AG20443 (cell line): Measurements from ENCODE around the gene STON2.
"Not testable (repeated sequence)": the region's sequence is repeated elsewhere in the genome, so short reads cannot be mapped to it uniquely, and the experiment has no call there.

Experiments
- DNase-seq: peaks from one replicate; pipeline ENCODE4 v3.0.0; 2012; ENCODE audit warnings: low spot score, mixed read lengths

Gene STON2, protein sequence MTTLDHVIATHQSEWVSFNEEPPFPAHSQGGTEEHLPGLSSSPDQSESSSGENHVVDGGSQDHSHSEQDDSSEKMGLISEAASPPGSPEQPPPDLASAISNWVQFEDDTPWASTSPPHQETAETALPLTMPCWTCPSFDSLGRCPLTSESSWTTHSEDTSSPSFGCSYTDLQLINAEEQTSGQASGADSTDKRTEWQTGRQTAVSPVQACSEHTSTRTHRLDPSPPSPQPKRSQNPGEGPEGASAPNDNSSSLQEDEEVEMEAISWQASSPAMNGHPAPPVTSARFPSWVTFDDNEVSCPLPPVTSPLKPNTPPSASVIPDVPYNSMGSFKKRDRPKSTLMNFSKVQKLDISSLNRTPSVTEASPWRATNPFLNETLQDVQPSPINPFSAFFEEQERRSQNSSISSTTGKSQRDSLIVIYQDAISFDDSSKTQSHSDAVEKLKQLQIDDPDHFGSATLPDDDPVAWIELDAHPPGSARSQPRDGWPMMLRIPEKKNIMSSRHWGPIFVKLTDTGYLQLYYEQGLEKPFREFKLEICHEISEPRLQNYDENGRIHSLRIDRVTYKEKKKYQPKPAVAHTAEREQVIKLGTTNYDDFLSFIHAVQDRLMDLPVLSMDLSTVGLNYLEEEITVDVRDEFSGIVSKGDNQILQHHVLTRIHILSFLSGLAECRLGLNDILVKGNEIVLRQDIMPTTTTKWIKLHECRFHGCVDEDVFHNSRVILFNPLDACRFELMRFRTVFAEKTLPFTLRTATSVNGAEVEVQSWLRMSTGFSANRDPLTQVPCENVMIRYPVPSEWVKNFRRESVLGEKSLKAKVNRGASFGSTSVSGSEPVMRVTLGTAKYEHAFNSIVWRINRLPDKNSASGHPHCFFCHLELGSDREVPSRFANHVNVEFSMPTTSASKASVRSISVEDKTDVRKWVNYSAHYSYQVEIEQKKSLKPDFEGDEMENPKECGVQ

DNA sequence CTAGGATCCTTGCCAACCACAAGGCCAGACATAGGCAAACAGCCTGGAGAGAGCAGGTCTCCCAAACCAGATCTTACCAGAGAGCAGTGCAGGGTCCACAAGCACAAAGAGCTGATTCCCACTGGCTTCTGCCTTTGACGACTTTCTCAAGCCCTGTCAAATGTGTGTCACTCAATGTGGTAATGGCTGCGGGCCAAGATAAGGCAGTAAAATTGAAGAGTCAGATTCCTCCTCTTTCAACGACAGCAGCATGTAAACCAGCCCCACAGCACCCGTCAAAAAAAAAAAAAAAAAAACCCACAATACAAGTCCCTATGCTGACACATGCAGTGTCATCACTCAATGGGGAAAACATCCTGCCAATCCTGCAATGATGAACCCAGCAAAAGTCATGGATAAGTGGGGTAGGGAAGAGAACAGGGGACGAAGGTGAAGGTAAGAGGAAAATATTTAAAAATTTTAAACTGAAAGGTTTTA is at the start of gene STON2:
TSS of gene STON2 (minus strand) at position 123 of the 477 bp plus-strand sequence. CDS start 1,942 bp downstream, outside the sequence.
- DNase-seq, result peak; percentile 42

DNA sequence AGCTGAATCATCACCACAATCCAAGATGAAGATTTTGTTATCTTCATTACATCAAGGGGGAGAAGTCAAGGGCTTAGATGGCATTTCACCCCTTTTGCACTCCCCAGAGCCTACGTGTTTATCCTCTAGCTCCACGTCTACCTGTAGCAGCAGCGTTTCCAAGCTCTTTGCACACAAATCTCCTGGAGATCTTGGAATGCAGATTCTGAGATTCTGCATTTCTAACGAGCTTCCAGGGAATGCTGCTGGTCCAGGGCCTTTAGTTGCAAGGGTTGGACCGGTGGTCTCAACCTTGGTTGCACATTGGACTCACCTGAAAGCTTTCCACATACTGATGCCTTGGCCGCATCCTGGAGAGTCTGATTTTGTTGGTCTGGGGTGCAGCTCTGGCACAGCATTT is 49.5 kb upstream of the STON2 start:
- DNase-seq, result no peak

DNA sequence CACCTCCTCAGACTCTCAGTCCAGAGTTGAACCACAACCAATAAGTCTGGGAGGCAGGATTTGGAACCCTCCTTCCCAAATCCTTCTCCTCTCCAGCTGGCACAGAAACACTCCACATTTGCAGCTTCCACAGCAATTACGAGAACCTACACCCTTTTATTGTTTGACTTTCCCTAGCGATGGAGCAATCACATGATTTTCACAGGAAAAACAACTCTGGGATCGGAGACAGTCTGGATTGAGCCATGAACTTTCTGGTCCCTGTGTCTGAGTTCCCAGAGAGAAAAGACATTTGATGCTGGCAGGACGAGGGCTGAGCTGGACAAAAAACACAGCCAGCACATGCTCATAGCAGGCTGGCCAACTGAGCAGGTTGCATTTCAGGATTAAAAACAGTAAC is 49.0 kb upstream of the STON2 start:
- DNase-seq, result no peak

DNA sequence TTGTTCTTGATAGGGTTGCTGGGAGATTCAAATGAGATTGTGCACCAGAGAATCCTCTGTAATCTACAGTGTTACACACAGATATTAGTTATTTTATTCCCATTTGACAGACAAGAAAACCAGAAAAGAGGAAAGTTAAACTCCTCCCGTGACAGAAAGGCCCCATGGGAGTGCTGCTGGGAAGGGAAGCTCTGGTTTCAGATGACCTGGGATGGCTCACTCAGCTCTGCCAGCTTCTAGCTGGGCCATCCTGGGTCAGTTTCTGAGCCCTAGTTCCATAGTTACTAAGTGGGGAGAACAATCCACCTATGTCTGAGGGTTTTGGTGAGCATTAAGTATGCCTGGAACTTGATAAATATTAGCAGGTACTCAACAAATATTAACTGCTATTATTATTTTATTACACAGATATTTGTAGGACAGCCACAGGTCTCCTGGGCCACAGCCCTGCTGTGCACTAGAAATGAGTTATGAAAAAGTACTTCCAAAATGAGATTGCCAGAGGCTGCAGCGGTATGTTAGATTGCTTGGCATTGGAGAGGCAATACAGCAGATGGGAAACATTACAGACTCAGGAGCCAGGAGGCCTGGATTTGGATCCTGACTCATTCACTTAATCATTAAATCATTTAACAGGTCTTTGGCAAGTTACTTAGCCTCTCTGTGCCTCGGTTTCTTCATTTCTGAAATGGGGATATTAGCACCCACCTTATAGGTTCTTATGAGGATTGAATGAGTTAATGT is 47.1 kb upstream of the STON2 start:
- no peak for DNase-seq

DNA sequence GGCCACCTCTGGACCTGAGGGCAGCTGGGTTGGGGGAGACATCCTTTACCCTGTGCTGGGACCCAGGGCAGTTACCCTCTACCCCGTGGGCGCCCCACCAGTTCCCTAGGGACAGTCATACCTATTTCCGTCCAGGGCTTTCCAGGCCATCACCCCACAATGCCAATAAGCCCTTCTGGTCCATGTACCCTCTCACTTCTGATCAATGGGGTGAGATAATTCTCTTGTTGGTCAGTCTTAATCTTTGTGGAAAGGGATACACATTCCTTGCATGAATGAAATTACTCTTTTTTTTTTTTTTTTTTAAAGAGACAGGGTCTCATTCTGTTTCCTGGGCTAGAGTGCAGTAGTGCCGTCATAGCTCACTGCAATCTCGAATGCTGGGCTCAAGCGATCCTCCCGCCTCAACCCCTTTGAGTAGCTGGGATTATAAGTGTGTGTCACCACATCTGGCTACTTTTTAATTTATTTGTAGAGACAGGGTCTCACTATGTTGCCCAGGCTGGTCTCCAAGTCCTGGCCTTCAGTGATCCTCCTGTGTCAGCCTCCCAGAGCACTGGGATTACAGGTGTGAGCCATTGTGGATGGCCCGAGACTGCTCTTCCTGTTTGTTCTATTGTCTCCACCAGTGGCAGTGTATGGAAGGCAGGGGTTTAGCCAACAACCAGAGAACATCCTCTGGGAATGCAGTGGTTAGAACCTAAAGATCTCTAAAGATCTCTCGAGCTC is 46.3 kb upstream of the STON2 start:
- no peak for DNase-seq

DNA sequence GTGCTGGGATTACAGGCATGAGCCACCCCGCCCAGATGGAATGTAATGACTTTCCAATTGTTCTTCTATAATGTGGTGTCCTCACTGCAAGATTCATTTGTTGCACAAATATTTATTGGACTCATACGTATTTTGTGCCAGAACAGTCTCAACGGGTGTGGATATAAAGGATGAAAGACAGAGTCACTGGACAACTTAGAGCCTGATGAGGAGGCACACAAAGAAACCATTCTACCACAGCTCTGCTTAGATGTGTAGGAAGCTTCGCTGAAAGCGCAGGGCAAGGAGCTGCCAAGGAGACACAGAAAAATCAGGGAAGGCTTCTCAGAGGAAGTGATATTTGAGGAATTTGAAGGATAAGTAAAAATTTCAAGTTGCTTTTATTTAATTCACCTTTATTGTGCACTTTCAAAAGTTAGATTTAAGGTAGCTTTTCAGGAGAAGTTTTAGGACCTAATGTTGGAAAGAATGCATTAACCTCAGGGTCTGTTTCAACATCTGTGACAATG is 41.6 kb upstream of the STON2 start:
- no peak for DNase-seq

DNA sequence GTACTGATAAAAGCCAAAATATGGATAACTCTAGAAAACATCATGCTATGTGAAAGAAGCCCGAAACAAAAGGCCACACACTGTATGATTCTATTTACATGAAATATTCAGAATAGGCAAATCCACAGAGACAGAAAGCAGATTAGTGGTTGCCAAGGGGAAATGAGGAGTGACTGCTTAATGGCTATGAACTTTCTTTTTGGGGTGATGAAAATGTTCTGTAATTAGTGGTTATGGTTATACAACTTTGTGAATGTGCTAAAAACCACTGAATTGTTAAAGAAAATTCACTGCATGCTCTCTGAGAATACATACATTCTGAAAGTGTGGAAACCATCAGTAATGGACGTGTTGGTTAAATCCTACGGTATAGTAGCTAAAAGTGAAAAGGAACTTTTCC is 39.9 kb upstream of the STON2 start:
- DNase-seq, result no peak

DNA sequence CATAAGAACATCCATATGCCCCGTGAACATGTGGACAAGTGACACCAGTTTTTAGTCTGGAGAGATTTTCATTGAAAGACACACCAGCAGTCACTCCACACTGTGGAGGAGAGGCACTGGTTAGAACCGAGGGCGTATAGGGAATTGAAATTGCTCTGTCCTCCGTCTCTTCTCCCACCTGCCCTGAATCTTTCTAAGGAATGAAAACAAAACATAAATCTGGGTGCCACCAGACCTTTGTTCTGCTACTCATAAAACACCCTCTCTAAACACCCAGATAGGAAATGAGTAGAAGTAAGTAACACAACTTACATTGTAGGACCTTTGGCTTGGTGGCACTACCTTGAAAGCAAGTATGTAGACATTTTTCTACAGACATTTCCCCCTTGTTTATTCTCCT is 37.1 kb upstream of the STON2 start:
- DNase-seq, result no peak

DNA sequence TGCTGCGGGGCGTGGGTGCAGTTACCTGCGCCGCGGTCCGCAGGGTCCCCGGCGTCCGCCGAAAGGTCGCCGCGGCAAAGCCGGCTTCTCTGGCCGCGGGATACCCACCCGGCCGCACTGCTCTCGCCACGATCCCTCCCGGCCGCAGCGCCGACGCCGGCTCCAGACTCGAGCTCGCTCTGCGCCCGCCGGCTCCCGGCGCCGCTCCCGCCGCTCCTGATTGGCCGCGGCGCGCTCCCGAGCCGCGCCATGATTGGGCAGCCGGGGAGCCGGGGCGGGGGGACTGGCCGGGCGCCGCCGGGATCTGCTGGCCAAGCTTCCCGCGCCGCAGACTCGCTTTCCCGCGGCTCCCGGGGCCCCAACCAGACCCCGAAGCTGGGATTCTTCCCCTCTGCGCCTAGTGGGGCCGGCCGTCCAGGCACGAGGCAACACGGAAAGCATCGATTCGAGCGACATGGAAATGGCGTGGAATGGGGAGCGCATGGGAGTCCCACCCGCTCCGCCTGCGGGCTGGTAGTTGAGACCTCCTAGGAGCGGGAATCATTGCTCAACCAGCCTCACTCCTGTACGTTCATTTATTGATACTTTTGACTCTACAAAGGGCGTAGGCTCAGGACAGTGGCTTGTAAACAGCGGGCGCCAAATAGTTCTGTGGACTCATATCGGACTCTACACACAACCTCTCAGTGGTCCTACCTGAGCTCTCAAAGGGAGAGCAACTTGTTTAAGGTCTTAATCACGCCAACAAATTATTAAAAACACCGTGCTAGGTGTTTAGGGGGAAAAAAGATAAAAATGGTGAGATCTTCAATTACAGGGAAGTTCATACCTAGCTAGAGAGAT is 36.4 kb upstream of the STON2 start:
- DNase-seq, result peak; percentile 97

DNA sequence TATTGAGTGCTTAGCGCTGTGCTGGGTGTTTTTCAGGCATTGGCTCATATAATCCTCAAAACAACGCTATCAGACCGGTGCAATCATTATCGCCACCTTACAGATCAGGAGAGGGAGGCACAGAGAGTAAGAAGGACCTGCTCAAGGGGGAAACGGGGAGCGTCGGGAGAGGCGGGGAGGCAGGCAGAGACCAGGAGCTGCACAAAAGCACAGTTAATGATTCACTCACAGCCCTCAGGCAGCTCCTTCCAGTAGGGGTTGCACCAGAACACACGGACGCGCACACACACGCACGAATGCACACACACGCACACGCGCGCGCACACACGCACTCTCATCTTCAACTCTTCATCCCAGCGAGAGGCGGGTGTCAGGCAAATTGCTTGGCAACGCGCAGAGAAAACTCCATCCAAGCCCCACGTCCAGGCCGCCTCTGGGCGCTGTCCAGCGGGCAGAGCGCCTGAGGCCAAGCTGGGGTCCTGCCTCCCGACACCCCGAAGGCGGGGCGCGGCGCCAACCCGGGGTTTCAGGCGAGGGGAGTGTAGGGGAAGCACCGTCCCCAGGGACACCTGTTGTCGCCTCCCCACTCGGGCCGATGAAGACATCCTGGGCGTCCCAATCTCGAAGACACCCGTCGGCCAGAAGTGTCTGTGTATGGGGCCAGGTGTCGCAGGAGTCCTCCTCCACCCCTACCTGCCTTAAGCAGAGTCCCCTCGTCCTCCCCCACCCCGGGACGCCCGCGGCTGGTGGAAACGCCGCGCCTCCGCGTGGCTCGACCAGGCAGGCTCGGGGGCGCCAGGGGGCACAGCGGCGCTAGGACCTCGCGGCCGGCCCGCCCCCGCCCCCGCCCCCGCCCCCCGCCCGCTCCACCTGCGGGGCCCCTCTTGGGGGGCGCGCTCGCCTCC is 35.5 kb upstream of the STON2 start:
- peak; percentile 52 for DNase-seq

DNA sequence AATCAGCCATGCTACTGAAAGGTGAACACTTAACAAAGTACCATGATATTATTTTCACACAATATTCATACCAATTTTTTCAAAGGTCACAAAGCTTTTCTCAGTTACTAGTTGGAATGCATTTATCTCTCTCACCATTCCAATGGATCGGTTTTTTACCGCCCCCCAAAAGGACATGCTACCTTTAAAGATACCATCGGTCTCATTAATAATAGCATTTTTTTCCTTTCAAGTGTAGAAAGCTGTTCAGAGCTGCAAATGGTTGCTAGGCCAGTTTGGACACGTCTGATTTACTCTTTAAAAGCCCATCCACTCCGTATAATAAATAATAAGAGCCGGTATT is 34.9 kb upstream of the STON2 start:
- DNase-seq, result no peak

DNA sequence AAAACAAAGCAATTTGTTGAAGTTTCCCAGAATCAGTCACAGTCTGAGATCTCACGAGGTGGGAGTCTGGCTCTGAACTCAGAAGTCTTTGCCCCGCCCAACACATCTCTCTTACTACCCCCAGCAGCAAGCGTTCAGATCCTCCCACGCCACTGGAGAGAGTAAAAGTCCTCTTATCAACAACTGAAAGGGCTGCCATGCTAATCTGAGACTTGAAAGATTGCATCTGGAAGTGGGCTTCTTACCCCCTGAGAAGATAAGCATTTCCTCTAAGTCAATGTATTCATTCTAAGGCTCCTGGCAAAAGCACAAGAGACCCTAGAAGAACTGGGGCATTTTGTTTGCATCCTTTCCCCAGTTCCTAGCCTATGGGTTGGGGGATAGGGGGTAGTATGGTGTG is 34.1 kb upstream of the STON2 start:
- DNase-seq, result no peak

DNA sequence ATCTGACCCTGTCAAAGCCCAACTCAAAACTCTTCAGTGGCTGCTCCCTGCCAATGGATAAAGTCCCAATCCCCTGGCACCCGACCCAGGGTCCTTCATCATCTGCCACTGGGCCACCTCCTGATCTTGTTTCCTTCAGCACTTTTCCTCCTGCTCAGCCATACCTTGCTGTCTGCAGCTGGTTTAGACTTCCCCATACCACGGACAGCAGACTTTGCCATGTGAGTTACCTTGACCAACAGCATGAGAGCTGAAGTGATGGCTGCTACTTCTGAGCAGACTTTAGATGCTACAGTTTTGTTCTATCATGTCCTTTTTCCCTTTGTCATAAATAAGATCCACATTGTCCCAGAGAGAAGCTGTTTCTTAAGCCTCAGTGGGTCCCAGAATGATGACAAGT is 33.3 kb upstream of the STON2 start:
- no peak for DNase-seq

DNA sequence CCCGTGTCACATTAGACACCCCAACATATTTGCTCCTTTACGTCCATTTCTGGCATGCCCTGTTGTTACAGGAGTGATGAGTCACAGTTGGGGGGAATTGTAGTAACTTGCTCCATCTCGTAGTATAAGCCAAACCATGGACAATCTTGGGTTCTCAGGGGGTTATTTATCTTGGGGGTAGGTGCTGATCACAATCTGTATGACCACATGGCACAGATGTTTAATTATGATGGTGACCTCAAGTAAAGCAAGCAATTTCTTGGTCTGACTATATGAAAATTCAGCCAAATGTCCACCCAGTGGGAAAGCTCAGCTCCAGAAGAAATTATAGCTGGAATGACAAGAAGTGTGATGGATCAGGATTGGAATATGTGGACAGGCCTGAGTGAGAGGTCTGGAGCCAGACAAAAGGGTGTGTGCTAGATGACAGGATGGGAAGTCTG is 32.1 kb upstream of the STON2 start:
- no peak for DNase-seq

DNA sequence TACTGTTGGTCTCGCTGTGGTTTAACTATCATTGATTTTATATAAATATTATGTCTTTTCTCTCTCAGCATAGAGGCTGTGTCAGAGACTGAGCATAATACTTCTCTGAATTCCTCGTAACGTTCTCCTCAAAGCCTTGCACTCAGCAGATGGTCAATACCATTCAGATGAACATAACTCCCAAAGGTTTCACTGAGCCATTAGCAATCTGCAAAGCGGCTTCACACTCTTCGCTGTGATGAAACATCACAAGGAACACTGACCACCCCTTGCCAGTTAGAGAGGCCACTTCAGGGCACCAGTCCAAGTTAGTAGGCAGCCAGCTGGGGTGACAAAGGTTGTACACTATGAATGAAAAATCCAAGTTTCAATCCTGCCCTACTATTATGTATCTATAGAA is 30.1 kb upstream of the STON2 start:
- no peak for DNase-seq

DNA sequence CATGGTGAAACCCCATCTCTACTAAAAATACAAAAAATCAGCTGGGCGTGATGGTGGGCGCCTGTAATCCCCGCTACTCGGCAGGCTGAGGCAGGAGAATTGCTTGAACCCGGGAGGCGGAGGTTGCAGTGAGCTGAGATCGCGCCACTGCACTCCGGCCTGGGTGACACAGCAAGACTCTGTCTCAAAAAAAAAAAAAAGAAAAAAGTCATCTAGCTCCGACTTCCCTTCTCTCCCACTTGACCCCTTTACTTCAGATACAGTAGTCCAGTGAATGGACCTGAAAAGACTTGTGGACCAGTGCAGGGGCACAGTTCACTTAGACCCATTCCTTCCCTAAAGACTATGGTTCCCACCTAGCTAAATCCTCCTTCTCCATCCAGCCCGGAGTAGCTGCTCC is 29.6 kb upstream of the STON2 start:
- not testable (repeated sequence) for DNase-seq

DNA sequence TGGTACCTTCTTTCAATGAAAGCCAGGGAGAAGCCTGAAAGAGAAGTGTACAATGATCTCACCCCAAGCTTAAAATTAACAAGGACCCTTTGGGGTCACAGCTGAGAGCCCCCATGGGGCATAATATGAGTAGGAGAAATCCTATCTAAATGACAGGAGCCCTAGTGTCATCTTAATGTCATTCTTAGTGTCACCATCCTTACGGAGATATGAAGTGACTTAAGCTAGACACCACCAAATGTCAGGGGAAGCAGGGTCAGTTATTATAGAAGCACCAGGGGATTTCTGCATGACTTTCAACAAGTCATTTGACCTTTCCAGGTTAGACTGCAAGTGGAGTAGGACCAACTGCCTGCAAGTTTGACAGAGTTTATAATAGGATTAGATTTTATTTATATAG is 28.9 kb upstream of the STON2 start:
- no peak for DNase-seq

DNA sequence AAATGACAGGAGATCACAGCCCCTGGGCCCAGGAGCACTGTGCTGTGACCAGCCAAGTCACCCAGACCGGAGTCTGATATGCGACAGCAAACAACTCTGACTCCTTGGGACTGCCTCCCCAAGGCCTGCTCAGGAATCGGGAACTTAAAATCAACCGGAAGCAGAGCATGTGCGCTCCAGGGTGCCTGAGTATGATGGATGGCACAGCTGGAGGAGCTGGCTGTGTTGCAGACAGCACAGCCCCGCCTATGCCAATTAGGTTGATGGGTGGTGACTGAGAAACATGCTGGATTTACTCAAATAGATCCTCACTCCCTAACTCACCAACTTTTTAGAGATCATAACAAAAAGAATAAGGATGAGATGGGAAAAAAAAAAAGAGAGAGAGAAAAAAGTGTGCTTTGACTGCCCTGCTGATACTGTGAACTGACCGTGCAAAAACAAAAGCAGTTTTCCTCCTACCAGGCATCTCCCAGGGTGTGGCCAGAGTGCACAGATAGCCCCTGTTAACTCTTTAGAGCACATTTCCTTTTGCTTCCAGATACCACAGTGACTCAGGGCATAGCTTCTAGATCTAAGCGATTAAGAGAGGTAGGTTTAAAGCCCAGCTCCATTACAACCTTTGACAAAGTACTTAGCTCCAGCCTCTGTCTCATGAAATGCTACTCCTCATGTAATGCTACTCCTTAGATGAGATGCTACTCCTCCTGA is 27.4 kb upstream of the STON2 start:
- DNase-seq, result no peak

DNA sequence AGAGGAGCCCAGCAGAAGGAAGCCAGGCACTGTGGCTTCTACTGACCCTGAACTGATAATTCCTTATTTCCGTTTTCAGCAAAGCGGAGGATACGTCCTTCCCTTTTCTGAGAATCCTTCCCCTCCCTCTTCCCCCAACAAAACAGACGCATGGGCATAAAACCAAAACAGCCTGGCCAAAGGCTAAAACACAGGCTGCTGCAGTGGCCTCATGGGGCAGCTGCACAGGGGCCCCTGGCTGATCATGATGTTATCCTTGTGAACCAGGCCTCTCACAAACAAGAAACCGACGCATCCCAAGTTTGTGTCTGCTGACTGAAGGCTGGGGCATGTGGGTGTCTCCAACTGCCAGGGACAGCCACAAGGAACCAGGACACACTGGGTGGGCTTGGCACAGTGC is 23.4 kb upstream of the STON2 start:
- no peak for DNase-seq
